WTC11 (cell line): ENCODE measurements around the gene NOP9.

ENCODE experiments used
- ESRRA ChIP-seq: sonication (generic); formaldehyde crosslinking; IDR thresholded peaks from 2 replicates; pipeline ENCODE4 v1.8.1; 2022; ENCODE audit warnings: mild to moderate bottlenecking, missing genetic modification reagents, borderline replicate concordance
- JUN ChIP-seq: sonication (generic); formaldehyde crosslinking; IDR thresholded peaks from 2 replicates; pipeline ENCODE4 v1.8.0; 2023; ENCODE audit warnings: mild to moderate bottlenecking, missing genetic modification reagents
- KAT7 ChIP-seq: sonication (generic); formaldehyde crosslinking; IDR thresholded peaks from 2 replicates; pipeline ENCODE4 v1.8.1; 2023; ENCODE audit warnings: missing genetic modification reagents, mild to moderate bottlenecking, borderline replicate concordance
- NR2C2 ChIP-seq: sonication (generic); formaldehyde crosslinking; IDR thresholded peaks from 2 replicates; pipeline ENCODE4 v1.8.0; 2022; ENCODE audit warnings: mild to moderate bottlenecking, missing genetic modification reagents
- TEAD1 ChIP-seq: sonication (generic); formaldehyde crosslinking; IDR thresholded peaks from 2 replicates; pipeline ENCODE4 v1.8.0; 2022; ENCODE audit warnings: mild to moderate bottlenecking, missing genetic modification reagents
- ZNF138 ChIP-seq: sonication (generic); formaldehyde crosslinking; conservative IDR thresholded peaks from 2 replicates; pipeline ENCODE4 v1.8.1; 2022; ENCODE audit warnings: mild to moderate bottlenecking, moderate library complexity, missing genetic modification reagents
- TF ChIP-seq, protein P1 (sequence below): sonication (generic); formaldehyde crosslinking; IDR thresholded peaks from 2 replicates; pipeline ENCODE4 v1.8.1; 2023; ENCODE audit warnings: mild to moderate bottlenecking, missing genetic modification reagents, moderate library complexity
- TF ChIP-seq, protein P2 (sequence below): fragments of 200-600 bp; IDR thresholded peaks from 2 replicates; pipeline ENCODE4 v1.8.0; 2022; ENCODE audit warnings: antibody characterized with exemption
- TF ChIP-seq, protein P3 (sequence below): sonication (generic); formaldehyde crosslinking; IDR thresholded peaks from 2 replicates; pipeline ENCODE4 v1.8.1; 2023; ENCODE audit warnings: mild to moderate bottlenecking, missing genetic modification reagents, moderate library complexity

DNA sequence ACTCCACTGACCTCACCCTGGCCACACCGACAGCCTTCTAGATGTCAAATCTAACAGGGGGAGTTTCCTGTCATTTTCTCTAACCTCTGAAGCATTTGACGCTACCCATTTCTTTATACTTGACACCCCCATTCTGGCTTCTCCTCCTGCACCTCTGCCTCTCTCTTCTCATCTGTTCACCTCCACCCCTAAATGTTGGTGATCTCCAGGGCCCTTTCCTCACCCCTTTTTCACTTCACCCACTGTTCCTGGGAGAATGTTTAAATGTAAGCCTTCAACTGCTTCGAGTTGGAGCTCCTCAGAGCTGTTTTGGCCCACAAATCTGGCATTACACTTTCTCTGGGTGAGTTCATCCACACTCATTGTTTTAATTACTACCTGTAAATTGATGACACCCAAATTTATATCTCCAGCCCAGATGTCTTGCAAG, 27.8 kb upstream of the NOP9 start:
- TF ChIP-seq ESRRA (CRISPR knock-in tag) (no peak), NR2C2 (CRISPR knock-in tag) (no peak), TEAD1 (no peak), JUN (CRISPR knock-in tag) (no peak), KAT7 (CRISPR knock-in tag) (no peak), ZNF138 (CRISPR knock-in tag) (no peak)
- TF ChIP-seq, protein P1, sequence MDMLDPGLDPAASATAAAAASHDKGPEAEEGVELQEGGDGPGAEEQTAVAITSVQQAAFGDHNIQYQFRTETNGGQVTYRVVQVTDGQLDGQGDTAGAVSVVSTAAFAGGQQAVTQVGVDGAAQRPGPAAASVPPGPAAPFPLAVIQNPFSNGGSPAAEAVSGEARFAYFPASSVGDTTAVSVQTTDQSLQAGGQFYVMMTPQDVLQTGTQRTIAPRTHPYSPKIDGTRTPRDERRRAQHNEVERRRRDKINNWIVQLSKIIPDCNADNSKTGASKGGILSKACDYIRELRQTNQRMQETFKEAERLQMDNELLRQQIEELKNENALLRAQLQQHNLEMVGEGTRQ = no peak
- TF ChIP-seq, protein P2, sequence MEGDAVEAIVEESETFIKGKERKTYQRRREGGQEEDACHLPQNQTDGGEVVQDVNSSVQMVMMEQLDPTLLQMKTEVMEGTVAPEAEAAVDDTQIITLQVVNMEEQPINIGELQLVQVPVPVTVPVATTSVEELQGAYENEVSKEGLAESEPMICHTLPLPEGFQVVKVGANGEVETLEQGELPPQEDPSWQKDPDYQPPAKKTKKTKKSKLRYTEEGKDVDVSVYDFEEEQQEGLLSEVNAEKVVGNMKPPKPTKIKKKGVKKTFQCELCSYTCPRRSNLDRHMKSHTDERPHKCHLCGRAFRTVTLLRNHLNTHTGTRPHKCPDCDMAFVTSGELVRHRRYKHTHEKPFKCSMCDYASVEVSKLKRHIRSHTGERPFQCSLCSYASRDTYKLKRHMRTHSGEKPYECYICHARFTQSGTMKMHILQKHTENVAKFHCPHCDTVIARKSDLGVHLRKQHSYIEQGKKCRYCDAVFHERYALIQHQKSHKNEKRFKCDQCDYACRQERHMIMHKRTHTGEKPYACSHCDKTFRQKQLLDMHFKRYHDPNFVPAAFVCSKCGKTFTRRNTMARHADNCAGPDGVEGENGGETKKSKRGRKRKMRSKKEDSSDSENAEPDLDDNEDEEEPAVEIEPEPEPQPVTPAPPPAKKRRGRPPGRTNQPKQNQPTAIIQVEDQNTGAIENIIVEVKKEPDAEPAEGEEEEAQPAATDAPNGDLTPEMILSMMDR = no peak
- TF ChIP-seq, protein P3, sequence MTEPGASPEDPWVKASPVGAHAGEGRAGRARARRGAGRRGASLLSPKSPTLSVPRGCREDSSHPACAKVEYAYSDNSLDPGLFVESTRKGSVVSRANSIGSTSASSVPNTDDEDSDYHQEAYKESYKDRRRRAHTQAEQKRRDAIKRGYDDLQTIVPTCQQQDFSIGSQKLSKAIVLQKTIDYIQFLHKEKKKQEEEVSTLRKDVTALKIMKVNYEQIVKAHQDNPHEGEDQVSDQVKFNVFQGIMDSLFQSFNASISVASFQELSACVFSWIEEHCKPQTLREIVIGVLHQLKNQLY (CRISPR knock-in tag) = no peak
